ENCODE measurements around the gene SNAP25. TPM values are rescaled to one million over a fixed set of nuclear protein-coding genes. Genes with fewer than 3 reads are reported as not detected.

SNAP25 gene
- total RNA-seq, 1 experiment from 2014 or later, result 0.62 TPM

DNA sequence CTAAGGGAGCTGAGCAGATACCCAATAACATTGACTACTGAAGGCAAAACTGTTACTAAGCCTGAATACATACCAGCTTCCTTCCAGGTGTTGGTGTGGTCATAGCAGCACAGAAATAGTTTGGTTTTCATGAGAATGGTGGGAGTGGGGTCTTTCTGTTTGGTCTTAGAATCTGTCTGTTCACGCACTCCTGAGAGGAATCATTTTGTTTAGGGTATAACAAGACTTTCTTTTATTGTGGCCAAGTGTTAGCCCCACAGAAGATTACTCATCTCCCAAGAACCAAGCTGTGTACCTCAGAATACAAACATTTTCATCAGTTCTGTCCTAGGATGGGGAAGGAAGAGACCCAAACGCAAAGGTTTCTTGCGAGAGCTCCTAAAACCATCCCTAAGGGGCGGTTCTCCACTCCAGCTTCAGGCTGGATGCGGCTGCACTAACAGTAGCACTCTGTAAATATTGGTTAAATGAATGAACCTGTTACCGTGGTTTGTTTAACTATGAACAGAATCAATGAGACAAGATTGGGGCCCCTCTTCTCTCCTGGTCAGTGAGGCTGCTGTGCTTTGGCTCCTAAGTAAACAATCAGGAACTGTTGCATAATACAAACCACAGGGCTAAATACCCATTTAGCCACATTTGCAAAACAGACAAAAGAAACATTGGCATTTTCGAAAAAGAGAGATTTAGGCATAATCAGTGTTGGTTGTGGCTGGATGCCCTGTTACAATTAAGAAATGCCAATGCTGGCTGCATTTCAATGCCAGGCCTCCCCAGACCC is 44.9 kb downstream of the SNAP25 start:
- Histone ChIP-seq H3K36me3 (replicated peaks; ENCODE audit: control insufficient read depth, insufficient read depth, low read length) (no peaks in the 10 kb centered on the region), H3K27me3 (ENCODE audit: control insufficient read depth, insufficient read depth, low read length) (no peaks in the 10 kb centered on the region; the same call in 1 of the 2 replicates), H3K4me3 (ENCODE audit: insufficient read depth, low read depth, low read length) (no peak overlapping the region)
- DNase-seq, result no peak

DNA sequence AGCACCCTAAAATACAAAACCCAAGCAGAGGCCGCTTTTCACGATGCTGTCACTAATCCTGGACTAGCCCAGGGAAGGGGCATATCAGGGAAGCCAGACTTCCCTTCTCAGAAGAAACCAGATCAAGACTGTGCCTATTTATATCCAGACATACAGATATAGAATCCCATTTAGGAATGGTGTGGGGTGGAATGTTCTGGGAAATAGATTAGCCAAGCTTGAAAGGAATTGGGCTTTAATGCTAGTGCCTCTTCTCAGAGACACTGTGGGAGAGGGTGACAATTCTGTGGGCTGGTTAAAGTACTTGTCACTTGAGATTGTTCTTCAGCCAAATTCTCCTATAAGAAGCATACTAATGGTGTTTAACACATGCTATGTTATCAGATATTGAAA is 45.5 kb downstream of the SNAP25 start:
- Histone ChIP-seq H3K36me3 (replicated peaks; ENCODE audit: control insufficient read depth, insufficient read depth, low read length) (no peaks in the 10 kb centered on the region), H3K4me3 (ENCODE audit: insufficient read depth, low read depth, low read length) (no peak overlapping the region), H3K27me3 (ENCODE audit: control insufficient read depth, insufficient read depth, low read length) (no peaks in the 10 kb centered on the region; the same call in 1 of the 2 replicates)
- no peak for DNase-seq

DNA sequence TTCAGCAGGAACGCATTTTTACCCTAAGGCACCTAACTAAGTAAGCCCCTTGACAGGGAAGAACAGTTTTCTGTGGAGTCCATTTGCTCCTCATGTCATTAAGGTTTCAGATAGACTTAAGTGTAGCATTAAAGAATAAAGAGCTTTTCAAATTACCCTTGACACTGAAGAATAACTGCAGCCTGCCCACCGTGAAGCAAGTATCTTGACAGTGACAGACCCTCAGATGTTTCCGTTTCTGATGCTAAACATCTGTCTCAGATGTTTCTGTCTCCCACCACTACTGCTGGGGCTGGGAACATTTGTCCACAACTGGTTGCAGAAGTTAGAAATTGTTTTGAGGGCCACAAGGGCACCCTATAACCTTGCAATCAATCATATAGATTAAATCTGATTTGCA is 50.0 kb downstream of the SNAP25 start:
- no peak overlapping the region for H3K4me3 ChIP-seq (ENCODE audit: insufficient read depth, low read depth, low read length)
- H3K27me3 ChIP-seq (ENCODE audit: control insufficient read depth, insufficient read depth, low read length), result no peaks in the 10 kb centered on the region
- H3K36me3 ChIP-seq (replicated peaks; ENCODE audit: control insufficient read depth, insufficient read depth, low read length), result no peaks in the 10 kb centered on the region
- DNase-seq, result no peak

DNA sequence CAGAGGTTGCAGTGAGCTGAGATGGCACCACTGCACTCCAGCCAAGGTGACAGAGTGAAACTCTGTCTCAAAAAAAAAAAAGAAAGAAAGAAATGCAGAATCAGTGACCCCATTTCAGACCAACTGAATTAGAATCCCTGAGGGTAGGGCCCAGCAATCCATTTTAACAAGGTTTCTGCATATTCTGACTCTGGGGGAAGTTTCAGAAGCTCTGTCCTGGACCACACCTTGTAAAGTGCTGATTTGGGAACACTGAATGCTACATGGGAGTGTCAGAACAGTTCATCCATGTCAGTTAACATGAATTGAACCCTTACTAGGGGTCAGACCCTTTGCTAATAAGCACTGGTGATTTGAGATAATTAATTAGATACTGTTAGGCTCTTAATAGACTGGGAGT is 52.0 kb downstream of the SNAP25 start:
- Histone ChIP-seq H3K4me3 (ENCODE audit: insufficient read depth, low read depth, low read length) (no peak overlapping the region), H3K36me3 (replicated peaks; ENCODE audit: control insufficient read depth, insufficient read depth, low read length) (no peaks in the 10 kb centered on the region), H3K27me3 (ENCODE audit: control insufficient read depth, insufficient read depth, low read length) (no peaks in the 10 kb centered on the region)
- DNase-seq, result no peak

DNA sequence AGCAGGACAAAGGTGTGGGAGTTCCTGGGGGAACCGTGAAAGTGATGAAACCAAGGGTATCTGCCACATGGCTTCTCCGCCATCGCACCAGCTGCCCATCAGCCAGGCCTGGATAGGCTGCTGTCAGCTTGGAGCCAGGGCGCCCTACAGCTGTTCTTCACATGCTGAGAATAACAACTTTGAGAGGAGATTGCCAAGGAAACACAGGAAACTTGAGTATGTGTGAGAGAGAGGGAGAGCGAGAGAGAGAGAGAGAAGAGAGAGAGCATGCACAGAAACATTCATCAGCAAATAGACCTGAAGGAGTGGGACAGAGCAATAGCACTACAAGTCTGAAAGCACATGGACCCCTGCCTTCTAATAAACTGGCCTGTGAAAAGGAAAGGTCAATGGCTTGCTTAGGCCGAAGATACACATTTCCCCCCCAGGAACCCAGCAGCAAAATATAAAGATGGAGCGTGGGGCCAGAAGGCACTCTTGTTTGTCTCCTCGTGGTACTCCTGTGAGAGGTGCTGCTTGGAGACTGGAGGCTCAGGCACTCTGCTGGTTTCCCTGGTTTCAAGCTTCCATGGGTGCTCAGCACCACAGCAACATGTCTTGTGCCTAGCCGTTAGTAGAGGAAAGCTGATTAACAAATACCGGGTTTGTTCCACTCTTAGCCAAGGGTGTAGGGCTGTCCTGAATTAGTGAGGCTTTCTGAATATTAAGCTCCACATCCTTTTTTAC is 53.0 kb downstream of the SNAP25 start:
- Histone ChIP-seq H3K27me3 (ENCODE audit: control insufficient read depth, insufficient read depth, low read length) (no peaks in the 10 kb centered on the region), H3K4me3 (ENCODE audit: insufficient read depth, low read depth, low read length) (no peak overlapping the region), H3K36me3 (replicated peaks; ENCODE audit: control insufficient read depth, insufficient read depth, low read length) (no peaks in the 10 kb centered on the region)
- no peak for DNase-seq

DNA sequence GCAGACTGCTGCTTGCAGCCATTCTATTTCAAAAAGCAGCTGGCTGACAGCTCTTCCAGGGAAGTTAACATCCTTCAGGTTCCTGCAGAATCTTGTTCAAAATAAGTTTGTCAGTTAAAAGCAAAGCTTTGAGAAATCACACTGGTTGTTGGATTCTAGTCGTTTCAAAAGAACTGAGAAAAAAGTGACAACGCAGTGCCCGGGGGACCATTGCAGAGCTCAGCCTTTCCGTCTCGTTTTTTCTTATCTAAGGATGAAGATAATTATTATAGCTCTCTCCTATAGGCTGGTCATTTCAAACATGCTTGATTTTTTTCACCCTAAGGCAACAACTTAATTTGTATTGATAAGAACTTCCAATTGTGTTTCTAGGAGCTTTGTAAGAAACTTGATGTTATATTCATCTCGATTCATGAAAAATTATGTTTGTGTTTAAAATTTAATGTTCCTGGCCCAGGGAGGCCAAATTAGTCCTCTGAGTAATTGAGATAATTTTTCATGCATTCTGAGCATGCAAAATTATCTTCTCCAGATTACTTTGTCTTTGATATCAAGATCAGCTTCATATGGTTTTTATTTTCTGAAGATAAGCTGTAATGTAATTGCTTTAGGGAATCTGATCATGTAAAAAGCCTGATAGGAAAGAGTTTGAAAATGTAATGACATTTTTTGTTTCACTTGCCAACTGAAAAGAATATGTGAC is 58.4 kb downstream of the SNAP25 start:
- H3K36me3 ChIP-seq (replicated peaks; ENCODE audit: control insufficient read depth, insufficient read depth, low read length), result no peaks in the 10 kb centered on the region
- H3K4me3 ChIP-seq (ENCODE audit: insufficient read depth, low read depth, low read length), result no peak overlapping the region
- H3K27me3 ChIP-seq (ENCODE audit: control insufficient read depth, insufficient read depth, low read length), result no peaks in the 10 kb centered on the region
- no peak for DNase-seq

DNA sequence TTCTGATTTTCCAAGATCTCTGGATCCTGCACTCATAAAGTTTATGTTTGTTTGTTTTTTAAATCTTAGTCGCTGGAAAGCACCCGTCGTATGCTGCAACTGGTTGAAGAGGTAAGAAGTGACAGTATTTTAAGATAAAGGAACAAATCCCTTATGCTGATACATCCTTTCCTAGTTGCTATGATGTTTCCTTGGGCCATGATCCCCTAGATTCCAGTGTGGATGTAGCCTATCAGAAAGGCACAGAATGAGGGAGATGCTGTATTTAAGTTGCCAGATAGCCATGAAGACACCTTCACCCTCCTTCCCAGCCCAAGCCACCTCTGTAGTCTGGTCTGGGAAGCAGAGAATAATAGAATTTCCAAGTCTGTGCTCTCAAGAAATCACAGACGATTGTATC is 59.0 kb downstream of the SNAP25 start:
- Histone ChIP-seq H3K36me3 (replicated peaks; ENCODE audit: control insufficient read depth, insufficient read depth, low read length) (no peaks in the 10 kb centered on the region), H3K4me3 (ENCODE audit: insufficient read depth, low read depth, low read length) (no peak overlapping the region), H3K27me3 (ENCODE audit: control insufficient read depth, insufficient read depth, low read length) (no peaks in the 10 kb centered on the region)
- DNase-seq, result no peak

DNA sequence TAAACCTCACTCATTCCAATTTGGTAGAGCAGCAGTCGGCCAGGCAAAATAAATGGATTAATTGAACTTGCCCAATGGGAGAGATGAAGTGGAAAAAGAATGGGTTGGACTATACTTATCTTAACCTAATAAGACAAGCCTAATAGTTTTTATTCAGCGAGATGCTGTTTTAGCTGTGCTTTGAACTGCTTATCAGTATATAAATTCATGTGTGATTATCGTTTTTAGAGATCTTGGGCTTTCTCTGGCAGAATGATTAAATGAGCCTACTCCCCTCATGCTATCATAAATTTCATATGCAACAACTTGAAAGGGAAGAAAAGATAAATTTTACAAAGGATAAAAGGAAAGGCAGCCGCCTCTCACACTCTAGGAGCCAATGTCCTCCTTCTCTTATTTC is 59.8 kb downstream of the SNAP25 start:
- Histone ChIP-seq H3K27me3 (ENCODE audit: control insufficient read depth, insufficient read depth, low read length) (no peaks in the 10 kb centered on the region), H3K36me3 (replicated peaks; ENCODE audit: control insufficient read depth, insufficient read depth, low read length) (no peaks in the 10 kb centered on the region), H3K4me3 (ENCODE audit: insufficient read depth, low read depth, low read length) (no peak overlapping the region)
- no peak for DNase-seq

DNA sequence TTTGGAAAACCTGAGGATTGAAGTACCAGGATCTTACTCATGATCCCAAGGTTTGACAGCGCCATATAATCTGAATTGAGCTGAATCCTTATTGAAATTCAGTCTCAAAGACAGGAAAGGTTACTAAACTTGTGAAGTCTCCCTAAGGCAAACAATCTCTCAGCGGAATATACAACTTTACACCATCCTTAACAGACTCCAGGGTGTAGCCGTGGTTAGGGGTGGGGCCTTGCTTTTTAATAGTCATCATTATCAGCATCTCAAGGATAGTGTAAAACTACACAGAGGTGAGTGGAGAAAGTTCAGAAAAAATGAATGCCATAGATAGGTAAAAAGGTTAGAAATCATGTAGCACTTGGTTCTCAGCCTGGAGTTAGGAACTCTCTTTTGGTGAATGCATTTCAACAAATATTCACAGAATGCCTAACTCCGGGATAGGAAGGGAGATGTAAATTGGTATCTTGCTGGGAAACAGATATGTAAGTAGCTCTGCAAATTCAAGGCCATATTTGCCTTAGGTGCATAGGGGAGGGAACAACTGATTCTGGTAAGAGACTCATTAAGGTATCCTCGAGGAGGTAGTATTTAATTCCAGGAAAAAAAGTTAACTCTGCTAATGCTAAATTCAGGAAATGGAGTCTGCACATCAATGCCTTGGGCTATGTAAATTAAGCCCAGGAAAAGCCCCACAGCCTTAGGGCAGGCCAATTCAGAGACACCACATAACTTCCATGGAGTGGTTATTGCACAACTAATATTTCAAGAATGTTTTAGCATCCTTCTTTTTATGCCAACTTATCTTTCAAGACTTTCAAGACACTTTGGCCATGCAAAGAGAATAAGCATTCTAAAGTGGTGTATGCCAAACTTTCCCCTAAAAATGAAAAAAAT is 61.6 kb downstream of the SNAP25 start:
- H3K27me3 ChIP-seq (ENCODE audit: control insufficient read depth, insufficient read depth, low read length), result no peaks in the 10 kb centered on the region
- H3K36me3 ChIP-seq (replicated peaks; ENCODE audit: control insufficient read depth, insufficient read depth, low read length), result no peaks in the 10 kb centered on the region
- DNase-seq, result no peak
- no peak overlapping the region for H3K4me3 ChIP-seq (ENCODE audit: insufficient read depth, low read depth, low read length)

DNA sequence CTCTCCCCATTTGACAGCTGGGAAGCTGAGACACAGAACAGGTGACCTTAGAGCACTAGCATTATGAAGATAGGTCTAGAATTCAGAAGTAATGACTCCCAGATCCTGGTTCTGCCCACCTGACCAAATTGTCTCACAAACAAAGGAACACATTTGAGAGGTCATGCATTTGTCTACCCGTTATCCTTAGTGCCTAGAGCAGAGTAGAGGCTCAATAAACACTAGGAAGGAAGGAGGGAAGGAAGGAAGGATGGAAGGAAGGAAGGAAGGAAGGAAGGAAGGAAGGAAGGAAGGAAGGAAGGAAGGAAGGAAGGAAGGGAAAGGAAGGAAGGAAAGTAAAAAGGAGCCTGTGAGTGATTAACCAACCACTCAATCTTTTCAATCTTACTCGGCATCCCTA is 63.3 kb downstream of the SNAP25 start:
- no peak for DNase-seq
- no peak overlapping the region for H3K4me3 ChIP-seq (ENCODE audit: insufficient read depth, low read depth, low read length)
- no peaks in the 10 kb centered on the region for H3K27me3 ChIP-seq (ENCODE audit: control insufficient read depth, insufficient read depth, low read length)
- H3K36me3 ChIP-seq (replicated peaks; ENCODE audit: control insufficient read depth, insufficient read depth, low read length), result no peaks in the 10 kb centered on the region

DNA sequence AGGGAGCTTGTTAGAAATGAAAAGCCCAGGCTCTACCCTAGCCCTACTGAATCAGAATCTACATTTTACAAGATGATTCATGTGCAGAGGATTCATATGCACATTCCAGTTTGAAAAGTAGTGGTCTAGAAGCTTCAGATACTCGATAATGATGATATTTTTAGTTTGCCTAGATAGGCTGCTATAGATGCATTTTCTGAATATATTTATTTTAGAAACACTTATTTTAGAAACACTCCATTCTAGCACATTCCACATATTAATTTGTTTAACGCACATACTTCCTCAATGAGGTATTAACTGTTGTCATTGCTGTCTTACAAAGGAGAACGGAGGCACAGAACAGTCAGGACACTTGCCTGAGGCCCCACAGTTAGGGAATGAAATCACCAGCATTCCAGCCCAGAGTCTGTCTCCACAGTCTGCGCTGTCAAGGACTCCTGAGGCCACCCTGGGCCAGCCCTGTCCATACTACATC is 64.4 kb downstream of the SNAP25 start:
- Histone ChIP-seq H3K4me3 (ENCODE audit: insufficient read depth, low read depth, low read length) (no peak overlapping the region), H3K27me3 (ENCODE audit: control insufficient read depth, insufficient read depth, low read length) (no peaks in the 10 kb centered on the region), H3K36me3 (replicated peaks; ENCODE audit: control insufficient read depth, insufficient read depth, low read length) (no peaks in the 10 kb centered on the region)
- no peak for DNase-seq

DNA sequence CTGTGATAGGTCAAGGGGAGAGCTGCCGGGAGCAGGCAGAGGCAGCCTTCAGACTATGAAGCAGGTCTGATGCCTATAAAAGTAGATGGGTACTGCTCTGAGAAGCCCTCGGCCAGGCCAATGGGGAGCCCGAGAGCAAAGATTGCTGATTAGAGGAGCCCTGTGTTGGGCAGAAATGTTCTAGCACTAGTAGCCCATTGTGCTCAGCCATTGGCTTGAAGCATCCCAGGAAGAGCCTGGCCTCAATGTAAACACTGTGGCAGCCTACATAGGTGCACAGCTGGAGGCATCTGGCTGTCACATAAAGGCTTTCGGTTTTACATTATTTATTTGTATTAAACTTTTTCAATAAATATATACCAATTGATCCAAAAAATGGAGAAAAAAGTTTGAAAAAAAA is 67.7 kb downstream of the SNAP25 start:
- no peaks in the 10 kb centered on the region for H3K27me3 ChIP-seq (ENCODE audit: control insufficient read depth, insufficient read depth, low read length)
- H3K4me3 ChIP-seq (ENCODE audit: insufficient read depth, low read depth, low read length), result no peak overlapping the region
- no peaks in the 10 kb centered on the region for H3K36me3 ChIP-seq (replicated peaks; ENCODE audit: control insufficient read depth, insufficient read depth, low read length)
- no peak for DNase-seq

DNA sequence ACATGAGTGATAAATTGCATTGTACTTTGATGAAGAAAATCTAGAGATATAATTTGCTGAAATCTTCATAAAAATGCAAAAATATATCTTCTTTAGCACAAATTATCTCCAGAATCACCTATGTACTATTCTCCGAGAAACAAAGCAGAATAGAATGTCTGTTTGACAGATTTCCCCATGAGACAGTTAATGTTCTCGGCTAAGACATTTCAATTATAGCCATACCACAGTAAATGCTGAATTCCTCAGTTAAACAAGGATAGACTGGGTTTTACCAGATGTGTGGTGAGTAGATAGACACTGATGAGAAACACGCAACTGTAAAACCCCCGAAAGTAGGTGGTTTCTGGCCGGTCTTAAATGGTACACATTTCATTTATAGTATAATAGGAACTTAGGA is 69.8 kb downstream of the SNAP25 start:
- no peaks in the 10 kb centered on the region for H3K36me3 ChIP-seq (replicated peaks; ENCODE audit: control insufficient read depth, insufficient read depth, low read length)
- DNase-seq, result no peak

DNA sequence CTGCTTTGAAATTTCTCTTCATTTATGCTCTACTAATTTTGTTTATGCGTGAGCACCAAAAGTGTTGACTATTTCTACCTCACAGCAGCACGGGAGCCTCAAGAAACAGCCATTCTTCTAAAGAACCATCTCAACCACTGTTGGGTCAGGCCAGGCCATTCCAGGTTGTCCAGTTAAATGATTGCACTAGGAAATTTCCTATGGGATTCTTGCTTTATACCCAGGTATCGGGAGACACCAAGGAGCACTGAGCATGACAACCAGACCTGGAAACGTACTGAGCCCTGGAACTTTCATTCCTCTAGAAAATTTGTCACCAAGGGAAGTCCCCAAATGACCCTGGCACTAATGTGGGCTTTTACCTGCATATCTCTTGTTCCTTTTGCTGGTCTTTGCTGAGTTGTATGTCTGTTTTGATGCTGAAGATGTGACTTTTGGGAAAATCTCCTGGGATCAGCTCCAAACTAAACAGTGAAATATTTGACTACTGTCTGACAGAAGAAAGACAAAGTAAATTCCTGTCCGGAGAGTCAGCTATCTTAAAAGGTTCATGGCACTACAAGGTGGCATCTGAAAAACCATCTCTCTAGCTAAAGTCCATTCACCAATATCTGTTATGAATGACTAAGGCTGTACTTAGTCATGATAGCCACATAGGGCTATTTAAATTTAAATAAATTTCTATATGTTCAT is 70.5 kb downstream of the SNAP25 start:
- no peaks in the 10 kb centered on the region for H3K36me3 ChIP-seq (replicated peaks; ENCODE audit: control insufficient read depth, insufficient read depth, low read length)
- no peak overlapping the region for H3K4me3 ChIP-seq (ENCODE audit: insufficient read depth, low read depth, low read length)
- no peak for DNase-seq
- H3K27me3 ChIP-seq (ENCODE audit: control insufficient read depth, insufficient read depth, low read length), result no peaks in the 10 kb centered on the region

More for the DNA sequence above, 69.8 kb downstream of the SNAP25 start:
- Histone ChIP-seq H3K27me3 (ENCODE audit: control insufficient read depth, insufficient read depth, low read length) (no peaks in the 10 kb centered on the region), H3K4me3 (ENCODE audit: insufficient read depth, low read depth, low read length) (no peak overlapping the region)
